Fibroblast of skin of right biceps (primary cell): ENCODE results near the gene ZNF232.
A peak's percentile ranks its signal among the peaks of the same experiment; 100 is the strongest.
"Not testable (repeated sequence)": the region's sequence is repeated elsewhere in the genome, so short reads cannot be mapped to it uniquely, and the experiment has no call there.

Experiments
- DNase-seq: peaks from one replicate; pipeline ENCODE4 v3.0.0-alpha.2; 2013

Gene ZNF232

GRCh38 chr17:5129770-5130169, 18.1 kb upstream of the ZNF232 start:
- not testable (repeated sequence) for DNase-seq

DNA sequence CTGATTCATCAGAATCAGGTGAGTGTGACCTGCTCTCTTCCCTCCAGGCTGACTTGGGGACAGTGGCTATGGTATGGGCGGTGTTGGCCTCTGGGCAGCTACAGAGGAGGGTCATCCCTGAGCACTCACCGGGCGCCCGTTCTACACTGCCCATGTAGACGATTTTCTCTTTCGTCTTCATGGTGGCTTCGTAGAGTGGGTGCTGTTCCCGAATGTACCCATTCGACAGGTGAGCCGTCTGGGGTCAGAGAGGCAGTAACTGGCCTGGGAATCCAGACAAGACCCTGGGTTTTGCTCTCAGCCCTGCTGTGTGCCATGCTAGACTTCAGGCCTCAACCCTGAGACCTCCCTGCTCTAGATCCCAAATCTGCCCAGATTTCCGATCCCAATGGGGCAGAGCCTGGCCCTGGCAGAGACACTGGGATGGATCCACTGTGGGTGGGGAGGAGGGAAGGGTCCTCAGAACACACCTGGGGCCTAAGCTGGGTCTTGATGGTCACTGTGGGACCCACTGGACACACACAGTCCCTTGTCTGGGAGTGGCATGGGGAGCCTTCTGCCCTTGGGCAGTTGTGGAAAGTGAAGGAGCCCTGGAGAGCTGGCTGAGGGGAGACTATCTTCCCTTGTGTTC, 17.3 kb upstream of the ZNF232 start:
- no peak for DNase-seq

DNA sequence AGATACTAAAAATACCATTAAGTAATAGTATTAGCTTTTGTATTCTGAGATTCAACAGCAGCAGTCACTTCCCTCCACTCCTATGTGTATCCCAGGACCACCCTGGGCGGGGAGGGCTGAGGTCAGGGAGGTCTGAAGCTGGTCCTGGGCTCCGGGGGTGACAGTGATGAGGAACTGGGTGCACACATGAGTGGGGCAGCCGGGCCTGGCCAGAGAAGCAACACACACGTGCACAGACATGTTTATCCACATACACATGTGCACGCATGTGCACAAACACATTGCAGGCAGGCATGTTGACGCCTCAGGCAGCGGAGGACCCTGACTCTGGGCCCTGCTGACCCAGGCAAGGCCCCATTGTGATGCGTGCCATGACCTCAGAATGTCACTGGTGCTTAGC, 16.7 kb upstream of the ZNF232 start:
- not testable (repeated sequence) for DNase-seq

GRCh38 chr17:5127910-5128309, 16.2 kb upstream of the ZNF232 start:
- no peak for DNase-seq

DNA sequence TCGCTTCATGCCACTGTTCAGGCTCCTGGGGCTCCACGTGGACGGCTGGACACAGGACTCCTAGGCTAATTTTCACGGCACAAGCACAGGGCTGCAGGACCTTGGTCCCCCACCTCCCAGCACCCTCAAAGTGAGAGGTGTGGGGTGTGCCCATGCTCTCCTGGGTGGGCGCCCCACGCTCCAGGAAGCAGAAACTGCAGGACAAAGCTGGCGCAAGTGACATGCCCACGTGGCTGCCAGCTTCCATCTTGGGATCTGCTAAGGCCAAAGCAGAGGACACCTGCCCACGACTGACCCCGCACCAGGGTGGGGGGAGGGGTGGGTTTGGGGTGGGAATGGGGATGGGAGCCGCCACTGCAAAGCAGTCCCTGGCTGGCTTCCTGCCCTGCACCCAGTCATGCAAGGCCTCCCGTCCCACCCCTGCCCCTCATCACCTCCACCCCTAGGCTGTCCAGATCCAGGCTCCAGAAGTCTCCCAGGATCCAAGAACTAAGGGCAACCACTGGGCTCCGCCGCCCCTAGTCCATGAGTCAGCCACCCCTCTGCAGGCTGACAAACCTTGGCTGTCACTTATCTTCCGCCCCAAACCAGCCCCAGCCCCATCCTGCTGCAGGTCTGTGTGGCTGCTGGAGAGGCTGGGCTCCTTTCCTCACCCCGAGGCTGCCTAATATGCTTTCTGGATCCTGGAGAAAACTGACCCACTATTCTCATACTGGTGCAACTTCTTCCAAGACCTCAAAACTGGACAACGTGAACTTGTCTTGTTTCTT, 15.2 kb upstream of the ZNF232 start:
- DNase-seq, result no peak

DNA sequence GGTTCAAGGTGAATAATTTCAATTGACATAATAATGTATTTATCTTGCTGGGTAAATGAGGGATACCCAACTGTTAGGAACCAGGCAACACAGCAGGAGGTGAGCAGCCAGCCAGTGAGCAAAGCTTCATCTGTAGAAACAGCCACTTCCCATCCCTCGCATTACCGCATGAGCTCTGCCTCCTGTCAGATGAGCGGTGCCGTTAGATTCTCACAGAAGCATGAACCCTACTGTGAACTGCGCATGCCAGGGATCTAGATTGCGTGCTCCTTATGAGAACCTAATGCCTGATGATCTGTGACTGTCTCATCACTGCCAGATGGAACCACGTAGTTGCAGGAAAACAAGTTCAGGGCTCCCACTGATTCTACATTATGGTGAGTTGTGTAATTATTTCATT, 13.2 kb upstream of the ZNF232 start:
- DNase-seq, result not testable (repeated sequence)

DNA sequence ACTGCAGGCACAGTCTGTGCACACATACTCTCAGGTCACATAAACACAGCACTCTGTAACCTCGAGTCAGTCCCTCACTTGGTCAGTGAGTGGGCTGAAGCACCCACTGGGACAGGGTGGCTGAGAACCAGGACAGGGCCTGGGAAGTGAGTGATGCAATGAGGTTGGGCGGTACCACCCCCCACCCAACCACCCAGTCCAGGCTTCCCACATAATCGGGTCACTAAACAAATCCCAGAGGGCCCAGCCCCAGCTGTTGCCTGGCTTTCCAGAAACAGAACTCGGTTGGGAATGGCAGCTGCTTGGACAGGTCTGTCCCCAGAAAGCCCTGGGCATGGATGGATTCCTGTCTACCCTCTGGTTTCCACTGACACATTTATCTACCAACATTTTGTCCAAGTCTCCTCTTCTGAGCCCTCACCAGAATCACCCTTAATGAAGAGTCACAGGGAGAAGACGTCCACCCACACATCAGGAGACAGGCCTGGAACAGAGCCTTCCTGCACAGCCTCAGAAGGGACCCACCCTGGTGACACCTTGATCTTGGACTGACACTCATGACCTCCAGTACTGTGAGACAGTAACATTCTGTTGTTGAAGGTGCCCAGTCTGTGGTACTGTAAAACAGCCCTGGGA, 12.6 kb upstream of the ZNF232 start:
- DNase-seq, result not testable (repeated sequence)

DNA sequence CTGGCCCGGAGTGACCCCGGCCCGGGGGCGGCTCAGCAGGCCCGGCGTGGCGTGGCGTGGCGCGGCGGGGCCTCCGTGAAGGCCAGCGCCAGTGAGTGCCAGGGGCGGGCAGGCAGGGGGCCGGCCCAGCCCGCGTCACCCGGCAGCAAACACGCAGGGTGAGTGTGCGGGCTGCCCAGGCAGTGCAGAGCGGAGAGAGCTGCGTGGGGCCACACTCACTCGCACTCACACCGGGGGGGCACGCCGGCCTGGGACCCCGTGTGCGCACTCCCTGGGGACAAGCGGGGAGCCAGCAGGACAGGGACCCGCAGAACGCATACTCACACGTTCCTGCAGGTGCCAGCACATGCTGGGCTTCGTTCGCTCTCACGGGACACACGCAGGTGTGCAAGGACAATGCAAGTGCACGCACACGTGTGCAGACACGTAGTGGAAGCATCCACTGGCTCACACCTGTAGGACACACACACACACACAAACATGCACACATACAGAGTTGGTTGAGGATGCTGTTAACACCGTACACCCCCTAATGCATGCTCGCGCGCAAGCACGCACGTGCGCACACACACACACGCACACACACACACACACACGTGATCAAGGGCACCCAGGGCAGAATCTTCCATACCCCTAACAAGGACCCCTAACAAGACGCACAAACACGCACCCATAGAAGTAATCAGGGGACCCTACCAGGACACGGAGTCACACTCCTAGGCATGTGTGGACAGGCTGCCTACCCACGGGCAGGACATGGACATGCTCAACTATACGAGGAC, 11.9 kb upstream of the ZNF232 start:
- DNase-seq, result no peak

- DNase-seq, result peak; percentile 7
Observed at GRCh38 chr17:5122586-5123342, 11.1 kb upstream of the ZNF232 start.

DNA sequence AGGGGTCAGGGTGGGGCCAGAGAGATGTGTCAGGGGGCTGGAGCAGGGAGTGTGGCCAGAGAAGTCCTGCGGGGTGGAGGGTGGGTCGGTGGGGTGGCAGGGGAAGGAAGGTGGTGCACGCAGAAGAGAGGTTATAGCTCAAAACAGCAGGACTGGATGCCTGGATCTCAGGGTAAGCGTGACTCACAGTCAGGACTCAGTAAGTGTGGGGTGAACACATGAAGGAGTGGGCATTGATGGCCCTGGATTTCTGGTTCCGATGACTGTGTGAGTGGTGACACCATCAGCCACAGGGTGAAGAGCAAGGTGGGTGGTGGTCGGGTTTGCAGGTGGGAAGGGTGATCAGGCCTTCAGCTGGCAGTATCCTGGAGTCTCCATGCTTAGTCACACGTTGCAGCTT, 10.4 kb upstream of the ZNF232 start:
- not testable (repeated sequence) for DNase-seq

GRCh38 chr17:5121186-5121841, 9.6 kb upstream of the ZNF232 start:
- no peak for DNase-seq

DNA sequence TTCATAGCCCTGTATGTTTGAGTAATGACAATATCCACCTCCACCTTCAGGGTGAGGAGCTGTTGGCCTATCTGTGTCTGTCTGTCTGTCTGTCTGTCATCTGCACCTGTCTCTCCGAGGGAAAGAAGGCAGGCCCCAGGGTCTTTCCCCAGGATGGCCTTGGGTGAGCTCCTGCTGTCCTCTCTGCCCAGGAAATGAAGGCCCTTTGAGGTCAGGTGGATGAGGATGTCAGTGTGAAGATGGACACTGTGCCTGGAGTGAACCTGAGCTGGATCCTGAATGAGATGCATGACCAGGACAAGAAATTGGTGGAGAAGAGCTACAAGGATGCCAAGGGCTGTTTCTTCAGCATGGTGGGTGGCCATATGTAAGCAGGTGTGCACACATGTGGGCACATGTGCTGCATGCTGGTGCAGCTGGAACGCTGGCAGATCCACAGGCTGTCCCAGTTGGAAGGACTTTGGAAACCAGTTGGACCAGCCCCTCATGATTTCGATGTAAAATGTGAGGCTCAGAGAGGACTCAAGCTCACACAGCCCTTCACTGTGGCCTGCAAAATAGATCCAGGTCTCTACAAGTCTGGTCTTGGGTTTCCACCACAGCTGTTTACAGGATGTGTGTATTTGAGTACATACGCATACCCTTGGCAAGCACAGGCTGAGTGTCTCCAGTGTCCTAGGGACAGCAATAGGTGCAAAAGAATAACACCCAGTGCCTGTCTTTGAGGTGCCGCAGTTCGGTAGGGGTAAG, 8.9 kb upstream of the ZNF232 start:
- DNase-seq, result not testable (repeated sequence)

DNA sequence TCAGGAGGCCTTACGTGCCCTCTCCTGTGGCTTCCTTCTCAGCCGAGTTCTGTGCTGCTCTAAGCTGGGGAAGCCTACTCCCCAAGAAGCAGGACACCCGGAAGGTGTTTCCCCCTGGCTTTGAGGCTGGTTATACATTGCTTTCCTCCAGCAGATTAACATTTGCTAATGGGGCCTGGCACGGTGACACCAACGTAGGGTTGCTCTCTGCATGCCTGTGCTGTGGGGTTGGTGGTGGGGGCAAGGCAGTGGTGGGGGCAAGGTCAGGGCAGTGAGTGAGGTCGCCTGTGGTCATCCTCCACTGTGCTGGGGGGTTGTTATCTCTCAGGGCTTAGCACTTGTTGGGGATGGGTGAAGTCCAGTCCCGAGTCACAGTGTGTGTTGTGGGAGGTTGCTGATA, 8.4 kb upstream of the ZNF232 start:
- no peak for DNase-seq

DNA sequence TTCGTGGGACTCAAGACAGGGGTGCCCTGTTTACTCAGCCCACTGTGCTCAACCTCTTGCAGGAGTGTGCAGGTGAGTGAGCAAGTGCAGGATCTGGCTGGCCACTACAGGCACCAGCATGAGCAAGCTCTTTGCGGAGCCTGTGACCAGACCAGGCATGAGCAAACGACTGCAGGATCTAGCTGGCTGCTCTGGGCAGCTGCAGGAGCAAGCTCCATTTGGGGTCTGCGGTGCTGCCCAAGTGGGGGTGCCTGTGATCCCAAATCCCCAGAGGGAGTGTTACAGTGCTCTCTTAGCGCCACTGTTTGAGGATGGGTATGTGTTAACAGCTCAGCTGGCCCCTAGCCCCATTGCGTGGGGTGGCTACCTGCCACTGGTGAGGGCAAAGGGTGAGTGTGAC, 6.5 kb upstream of the ZNF232 start:
- DNase-seq, result no peak

GRCh38 chr17:5115673-5116651, 4.3 kb upstream of the ZNF232 start, which contains the start of gene USP6:
TSS of gene USP6 (plus strand) at chr17:5116032. CDS start at chr17:5130368, 14,336 bp downstream.
- DNase-seq, result no peak

GRCh38 chr17:5110816-5111215, 862 bp downstream of the ZNF232 start:
- no peak for DNase-seq

- DNase-seq, result no peak
Observed at GRCh38 chr17:5100832-5101231, 10.8 kb downstream of the ZNF232 start.

- no peak for DNase-seq
Observed at GRCh38 chr17:5099271-5099670, 12.4 kb downstream of the ZNF232 start.

- DNase-seq, result peak; percentile 4
Observed at GRCh38 chr17:5097101-5097834, 14.4 kb downstream of the ZNF232 start.
